GM19397 (cell line): ENCODE results near the gene HMX2.

Experiments
- ATAC-seq: cut with Tn5 transposase; IDR thresholded peaks from one replicate; pipeline ENCODE4 v1.9.1; 2021; ENCODE audit warnings: mild to moderate bottlenecking, moderate library complexity; ENCODE audit not compliant: unreplicated experiment

The HMX2 gene, protein sequence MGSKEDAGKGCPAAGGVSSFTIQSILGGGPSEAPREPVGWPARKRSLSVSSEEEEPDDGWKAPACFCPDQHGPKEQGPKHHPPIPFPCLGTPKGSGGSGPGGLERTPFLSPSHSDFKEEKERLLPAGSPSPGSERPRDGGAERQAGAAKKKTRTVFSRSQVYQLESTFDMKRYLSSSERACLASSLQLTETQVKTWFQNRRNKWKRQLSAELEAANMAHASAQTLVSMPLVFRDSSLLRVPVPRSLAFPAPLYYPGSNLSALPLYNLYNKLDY

DNA sequence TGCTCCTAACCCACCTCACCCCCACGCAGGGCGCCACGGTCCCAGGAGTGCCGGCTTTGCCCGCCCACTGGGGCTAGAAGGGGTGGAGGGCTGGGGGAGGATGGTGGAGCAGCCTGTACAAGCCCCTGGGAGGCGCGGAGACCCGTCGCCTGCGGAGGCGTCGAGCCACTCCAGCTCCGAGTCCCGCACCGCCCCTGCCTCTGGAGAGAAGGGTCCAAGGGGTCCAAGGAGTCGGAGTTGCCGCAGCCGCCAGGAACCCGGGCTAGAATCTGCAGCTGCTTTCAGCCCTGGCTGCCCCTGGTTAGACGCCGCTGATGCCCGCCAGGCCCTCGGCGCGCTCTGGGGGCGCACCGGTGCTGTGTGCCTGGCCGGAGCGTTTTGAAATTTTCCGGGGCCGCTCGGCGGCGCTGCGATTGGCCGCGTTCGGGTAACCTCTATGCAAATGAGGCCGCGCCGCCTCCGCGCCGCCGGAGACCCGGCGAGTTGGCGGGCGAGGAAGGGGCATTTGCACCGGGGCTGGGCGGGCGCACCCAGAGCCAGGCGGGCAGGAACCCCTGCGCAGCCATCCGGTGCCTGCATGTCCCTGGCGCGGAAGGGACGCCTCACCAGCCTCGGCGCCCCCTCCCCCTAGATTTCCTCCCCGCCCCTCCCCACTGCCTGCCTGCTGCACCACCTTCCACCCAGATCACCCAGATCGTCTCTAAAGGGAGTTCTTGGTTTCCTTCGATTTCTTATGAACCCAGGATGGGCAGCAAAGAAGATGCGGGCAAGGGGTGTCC, at the start of gene HMX2:
Gene HMX2 (plus strand): TSS at position 502 of the 779 bp plus-strand sequence. CDS start 243 bp downstream, at position 745.
- no peak for ATAC-seq

DNA sequence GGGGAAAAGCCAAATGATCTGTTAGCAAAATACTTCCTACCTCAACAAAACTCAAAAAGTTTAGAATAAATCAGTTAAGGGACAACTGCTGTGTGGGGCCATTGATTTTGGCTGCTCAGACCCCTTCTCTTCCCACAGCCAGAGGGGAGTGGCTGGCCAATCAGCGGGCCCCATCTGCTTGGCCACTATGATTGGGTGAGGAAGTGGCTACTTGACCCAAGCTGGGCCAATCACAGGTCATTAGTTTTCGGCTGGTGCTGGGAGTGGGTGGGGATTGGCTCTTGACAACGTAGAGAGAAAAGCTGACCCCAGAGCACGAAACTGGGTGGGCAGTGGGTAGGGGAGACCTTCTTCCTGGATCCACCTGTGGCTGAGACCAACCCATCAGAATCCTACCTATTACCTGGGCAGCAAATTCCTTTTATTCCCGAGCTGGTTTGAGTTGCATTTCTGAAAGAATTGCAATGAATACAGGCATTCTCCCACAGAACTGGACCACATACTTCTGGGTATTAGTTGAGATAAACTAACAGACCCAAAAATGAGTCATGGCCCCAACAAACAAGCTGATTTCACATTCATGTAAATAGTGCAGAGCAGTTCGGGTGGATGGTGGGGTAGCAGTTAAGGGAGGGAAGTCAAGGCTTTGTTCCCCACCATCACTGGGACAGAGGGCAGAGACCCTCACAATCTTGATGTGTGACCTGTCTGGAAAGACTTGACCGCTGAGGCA, 47.7 kb upstream of the HMX2 start:
- no peak for ATAC-seq

DNA sequence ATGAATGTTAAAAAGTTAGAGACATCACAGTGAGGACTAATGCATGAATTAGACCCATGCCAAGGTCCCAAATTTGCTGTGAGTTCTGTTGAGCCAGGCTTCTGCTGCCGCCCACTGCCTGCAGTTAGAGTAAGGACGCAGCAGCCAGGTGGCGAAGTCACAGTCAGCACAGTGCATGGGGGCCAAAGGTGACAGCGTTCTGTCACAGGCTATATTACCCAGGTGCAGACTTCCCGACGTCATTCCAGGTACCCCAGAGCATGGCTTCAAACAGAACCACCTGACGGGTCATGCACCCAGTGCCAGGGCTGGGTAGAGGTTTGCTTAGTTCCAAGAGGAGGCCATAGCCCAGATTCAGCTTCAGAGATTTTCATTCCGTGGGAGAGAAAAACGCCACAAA, 46.1 kb upstream of the HMX2 start:
- no peak for ATAC-seq

DNA sequence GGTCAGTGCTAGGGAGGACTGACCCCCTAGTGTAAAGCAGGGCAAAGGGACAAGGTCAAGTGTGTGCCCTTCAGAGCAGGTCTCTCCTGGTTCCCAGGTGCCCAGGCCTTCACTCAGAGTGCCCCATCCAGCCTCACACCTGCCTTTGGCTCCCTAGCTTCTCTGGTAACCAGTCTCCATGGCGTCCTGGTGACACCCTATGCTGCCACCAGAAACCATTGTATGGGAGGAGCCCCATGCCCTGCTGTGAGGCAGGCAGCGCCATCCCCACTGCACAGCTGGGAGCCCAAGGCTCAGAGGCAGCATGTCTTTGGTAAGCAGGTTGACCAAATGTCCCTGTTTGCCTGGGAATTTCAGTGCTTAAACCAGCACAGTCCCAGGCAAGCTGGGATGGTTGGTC, 45.3 kb upstream of the HMX2 start:
- ATAC-seq: no peak

DNA sequence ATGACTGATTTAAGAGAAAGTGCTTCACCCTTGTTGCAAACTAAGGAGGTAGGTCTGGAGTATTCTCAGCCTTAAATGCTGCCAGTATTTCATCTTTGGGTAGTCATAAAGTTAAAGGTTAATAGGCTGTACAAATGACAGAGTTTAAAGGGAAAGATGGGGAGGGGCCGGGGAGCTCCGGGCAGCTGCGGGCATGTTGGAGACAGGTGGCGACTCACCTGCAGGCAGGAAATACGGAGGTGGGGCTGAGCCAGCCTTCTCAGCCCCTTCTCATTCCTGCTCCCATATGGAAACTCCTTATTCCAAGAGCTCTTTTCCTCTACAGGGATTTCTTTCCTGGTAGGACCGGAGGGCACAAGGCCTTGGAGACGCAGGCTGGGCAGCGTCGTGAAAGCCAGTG, 44.0 kb upstream of the HMX2 start:
- ATAC-seq: no peak

DNA sequence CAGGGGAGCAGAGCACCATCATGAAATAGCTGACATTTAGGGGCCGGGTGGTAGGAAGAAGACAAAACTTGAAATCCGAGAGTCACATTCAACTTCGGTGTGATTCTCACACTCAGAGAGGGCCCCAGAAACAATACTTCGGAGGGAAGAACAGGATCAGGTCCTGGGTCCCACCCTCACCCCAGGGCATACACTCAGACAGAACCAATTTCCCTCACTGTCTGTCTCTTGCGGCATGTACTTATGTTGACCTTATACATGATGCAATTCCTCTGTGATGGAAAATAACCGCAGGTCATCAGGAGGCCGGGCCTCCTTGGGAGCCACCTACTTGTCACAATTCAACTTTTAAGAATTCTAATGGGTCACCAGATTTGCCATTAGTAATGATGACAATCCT, 38.5 kb upstream of the HMX2 start:
- ATAC-seq: no peak

DNA sequence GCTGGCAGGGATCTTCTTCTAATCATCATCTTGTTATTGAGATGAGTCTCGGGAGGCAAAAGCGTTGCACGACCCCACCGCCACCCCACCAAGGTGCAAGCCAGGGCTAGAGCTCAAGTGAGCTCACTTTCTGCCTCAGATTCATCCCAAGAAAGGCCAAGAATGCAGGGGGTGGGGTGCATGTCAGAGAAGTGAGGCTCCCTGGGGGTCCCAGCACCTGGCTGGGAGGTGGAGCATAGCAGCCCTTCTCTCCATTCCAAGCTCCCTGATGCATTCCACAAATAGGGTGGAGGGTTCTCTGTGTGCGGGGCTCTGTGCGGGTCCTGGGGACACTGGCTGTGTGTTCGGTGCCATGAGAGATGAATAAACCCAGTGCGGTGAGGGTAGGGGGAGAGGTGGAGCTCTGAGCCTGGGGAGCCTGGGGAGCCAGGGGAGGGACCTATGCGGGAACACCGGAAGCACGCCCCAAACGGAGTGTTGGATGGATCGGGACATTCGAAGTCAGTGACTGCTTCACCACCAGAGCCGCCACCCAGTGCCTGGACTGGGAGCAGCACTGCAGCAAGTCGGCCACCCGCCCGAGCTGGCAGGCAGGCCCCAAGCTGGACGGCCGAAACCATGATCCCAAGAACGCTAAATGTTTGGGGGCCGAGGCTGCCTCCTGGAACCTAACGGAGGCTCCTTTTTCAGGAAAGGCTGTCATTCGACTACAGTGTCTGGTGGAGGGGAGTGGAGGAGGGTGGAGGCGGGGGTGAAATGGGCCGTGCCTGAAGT, 30.1 kb upstream of the HMX2 start:
- no peak for ATAC-seq

DNA sequence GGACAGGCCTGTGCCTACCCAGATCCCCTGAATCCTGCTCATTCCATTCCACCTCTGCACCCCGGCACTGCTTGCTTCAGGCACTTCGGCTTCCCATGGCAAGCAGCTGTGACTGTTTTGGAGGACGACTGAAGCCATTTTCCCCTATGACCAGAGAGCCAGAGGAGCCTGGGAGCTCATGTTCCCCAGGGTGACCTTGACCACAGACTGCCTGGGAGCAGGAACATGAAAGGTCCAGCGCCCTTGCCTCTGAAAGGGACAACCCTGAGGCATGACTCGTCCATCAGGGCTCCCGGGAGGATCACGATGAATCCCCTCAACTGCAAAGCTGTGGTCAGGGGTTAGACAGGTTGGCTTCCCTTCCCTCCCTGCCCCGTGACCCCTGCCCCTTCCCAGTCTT, 28.9 kb upstream of the HMX2 start:
- ATAC-seq: no peak

DNA sequence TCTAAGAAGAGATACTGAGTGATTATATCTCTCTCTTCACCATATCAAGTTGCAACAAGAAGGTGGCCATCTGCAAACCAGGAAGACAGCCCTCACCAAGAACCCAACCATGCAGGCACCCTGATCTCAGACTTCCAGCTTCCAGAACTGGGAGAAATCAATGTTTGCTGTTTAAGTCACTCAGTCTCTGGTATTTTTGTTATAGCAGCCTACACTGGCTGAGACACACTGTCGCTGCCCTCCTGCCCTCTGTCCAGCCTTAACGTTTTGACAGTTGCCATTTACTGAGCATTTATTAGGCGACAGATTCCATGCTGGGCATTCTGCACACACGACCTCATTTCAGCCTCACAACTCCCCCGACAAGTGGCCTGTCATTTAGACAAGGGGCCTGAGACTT, 21.7 kb upstream of the HMX2 start:
- no peak for ATAC-seq

DNA sequence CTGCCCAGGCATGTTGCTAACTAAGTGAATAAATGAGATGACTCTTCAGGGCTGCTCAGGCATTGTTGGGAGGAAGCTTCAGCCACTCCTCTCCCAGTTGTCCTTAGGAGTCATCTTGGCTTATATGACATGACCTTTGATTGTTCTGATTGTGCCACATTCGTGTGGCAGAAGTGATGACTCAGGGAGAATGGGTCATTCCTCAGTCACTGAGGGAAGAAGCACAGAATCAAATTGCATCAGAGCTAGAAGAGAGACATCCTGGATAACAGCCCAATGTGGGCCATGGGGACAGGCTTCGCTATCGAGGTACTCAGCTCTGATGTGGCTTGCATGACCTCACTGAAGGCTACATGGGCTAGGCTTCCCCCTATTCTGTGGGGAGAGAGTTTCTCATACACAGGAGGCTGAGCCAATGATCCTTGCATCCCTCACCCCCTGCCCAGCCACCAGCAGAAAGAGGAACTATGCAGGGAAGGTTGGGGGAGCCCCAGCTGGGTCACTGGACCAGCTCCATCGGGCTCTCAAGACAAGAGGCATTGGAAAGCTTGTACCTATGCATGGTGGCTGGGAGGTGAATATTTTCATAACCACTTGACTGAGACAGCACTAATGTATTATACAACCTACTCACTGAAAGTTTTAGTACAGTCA, 18.2 kb upstream of the HMX2 start:
- no peak for ATAC-seq

DNA sequence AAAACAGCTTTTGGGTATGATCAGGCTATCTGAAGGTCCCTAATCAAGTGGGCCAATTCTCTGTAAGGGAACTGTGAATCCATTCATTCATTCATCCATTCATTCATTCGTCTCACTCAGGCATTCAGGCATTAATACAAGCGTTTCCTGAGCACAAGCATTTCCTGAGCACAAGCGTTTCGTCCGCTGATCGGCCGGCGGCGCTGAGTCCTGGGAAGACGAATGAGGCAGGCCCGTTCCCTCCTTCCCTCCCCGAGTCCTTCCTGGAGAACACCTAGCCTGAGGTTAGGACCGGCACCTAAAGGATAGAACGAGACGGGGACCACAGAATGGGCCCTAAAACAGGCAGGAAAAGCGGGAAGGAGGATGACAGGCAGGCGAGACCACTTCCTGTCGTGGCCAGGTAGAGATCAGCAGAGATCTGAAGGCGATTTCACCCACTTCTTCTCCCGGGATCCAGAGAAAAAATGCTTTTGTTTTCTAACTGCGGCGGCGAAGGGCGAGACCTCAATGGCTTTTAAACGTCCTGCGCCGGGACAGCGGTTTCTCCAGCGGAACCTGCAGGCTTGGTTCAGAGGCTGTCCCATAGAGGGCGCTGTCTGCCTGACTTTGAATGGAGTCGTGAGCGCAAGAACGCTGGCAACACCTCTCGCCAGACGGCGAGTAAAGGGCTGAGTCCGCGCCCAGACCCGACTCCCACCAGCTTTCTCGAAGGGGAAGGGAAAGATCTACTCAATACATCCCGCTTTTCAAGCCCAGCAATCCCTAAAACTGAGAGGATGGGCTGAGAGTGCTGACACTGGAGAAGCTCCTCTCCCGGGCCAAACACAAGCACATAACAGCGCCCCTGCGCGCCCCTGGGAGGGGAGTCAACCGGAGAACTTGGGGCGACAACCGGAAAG, 15.1 kb upstream of the HMX2 start:
- no peak for ATAC-seq

DNA sequence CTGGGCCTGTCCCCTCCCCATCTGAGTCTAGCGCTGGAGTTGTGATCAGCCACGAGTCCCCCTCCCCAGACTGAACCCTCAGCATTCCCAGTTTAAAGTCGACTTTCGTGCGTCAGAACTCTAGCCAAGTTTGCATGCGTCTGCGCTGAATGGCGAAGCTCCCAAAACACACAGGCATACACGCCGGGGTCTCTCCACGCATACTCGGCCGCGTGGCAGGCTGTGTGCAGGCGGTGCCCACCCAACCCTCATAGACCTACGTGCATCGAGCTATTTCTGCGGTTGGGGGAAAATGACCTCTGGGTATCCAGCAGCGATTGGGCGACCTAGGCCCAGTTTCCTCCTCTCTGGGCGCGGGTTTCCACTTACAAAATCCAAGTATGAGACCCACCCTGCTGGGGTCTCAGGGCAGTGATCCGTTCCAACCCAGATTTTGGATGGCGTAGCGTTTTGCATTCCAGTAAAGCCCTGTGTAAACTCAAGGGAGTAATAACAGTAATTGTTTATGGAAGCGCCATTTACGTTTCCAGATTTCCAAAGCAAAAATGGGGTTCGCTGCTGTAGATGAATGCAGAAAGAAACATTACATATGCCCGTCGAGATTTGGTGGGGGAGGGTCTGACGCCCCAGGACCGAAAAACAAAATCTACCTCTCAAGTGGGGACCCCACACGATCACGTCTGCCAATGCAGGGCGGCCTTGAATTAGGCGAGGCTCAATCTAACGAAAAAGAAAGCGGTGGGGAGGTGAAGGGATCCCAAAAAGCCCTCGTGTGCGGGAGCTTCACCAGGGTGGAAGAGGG, 14.2 kb upstream of the HMX2 start:
- no peak for ATAC-seq

DNA sequence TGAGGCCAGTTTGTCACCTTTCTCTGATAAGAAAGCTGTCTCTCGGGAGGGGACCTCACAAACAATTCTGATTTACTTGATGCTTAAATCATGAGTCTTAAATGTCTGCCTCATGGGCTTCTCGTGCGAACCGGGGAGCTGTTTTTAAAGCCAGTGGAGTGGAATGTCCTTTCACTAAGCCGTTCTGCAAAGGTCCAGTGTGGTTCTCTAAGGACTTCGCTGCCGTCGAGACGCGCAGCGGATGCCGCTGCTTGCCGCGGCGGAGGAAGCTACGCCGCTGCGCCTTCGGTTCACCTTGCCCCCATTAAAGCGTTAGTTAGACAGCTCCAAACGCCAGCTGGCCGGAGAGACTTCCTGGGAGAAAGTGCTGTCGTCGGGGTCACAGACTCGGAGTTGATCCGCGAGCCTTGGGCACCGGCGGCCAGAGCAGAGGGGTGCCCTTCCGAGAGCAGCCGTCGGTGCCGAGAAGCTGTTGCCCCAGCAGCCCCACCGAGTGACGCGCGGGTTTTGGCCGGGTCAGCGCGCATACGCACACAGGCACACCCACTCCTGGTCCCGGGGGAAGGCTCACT, 13.5 kb upstream of the HMX2 start:
- no peak for ATAC-seq

DNA sequence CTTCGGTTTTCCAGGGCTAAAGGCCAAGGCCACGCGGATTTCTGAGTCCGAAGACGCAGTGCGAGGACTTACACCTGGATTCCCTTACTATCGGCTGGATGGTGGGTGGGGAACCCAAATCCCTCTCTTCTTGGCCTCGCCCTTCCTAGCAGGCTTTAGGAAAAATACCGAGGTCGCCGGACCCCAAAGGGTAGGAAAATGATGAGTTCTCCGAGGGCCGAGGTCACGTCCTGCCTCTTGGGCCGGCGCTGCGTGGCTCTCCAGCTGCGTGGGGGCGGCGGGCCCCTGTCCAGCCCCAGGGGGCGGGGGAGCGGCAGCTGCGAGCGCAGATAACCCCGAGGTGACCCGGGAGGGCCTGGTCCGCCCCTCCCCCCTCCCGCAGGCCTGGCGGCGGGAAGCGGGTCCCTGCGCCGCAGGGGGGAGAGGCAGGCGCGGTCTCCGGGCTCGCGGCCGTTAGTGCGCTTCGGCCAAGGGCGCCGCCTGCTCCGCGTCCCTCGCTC, 13.0 kb upstream of the HMX2 start:
- ATAC-seq: no peak

DNA sequence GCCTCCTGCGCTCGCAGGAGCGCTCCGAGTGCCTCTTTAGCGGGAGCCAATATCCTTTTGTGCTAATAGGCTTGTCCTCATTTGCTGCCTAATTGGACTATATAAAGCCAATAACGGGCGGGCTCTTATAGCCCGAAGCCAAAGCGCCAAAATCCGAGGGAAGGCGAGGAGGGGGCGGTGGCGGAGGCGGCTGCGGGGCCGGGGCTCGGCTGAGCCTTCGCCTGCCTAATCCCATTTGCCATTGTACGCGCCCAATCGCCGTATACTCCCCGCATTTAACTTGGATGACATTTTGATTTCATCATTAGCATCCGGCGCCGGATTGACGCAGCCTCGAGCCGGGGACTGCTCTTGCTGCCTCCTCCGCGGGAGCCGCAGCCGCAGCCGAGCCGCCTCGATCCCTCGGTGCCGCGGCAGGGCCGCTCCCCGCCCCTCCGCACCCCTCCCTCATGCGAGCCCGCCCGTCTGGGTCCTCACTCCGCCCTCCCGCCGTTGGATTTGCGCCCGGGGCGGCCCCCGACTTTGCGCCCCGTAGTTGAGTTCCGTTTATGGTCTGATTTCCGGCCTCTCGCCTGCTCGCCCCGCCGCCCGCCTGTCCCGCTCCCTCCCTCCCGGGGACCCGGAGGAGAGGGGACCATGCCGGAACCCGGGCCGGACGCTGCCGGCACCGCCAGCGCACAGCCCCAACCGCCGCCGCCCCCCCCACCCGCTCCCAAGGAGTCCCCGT, 12.4 kb upstream of the HMX2 start, which contains the start of gene HMX3:
Gene HMX3 (plus strand): TSS at position 556 of the 727 bp plus-strand sequence. CDS start 81 bp downstream, at position 637.
- no peak for ATAC-seq

DNA sequence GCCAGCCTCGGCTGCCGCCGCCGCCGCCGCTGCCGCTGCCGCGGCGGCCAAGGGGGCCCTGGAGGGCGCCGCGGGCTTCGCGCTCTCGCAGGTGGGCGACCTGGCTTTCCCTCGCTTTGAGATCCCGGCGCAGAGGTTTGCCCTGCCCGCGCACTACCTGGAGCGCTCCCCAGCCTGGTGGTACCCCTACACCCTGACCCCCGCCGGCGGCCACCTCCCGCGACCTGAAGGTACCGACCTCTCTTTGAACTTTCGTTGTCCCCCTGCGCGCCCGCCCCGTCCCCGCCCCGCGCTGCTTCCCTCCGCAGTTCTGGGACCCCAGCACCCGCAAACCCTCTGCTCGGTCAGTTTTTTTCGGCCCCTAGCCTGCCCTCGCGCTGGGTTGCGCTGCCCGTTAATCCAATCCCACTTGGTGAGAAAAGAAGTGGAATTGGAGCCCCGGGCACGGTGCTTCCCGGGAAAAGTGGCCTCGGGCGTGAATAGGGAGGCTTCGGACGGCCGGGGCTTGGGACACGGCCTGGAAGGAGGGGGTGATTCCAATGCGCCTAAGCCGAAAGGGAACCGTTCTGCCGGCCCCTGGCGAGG, 11.6 kb upstream of the HMX2 start:
- ATAC-seq: no peak
